Measurements from ENCODE around the gene HMGB1. TPM values are rescaled to one million over a fixed set of nuclear protein-coding genes. Genes with fewer than 3 reads are reported as not detected.

Gene HMGB1
- total and polyA plus RNA-seq, 2 experiments from 2014 or later = 727 to 2,970 TPM

DNA sequence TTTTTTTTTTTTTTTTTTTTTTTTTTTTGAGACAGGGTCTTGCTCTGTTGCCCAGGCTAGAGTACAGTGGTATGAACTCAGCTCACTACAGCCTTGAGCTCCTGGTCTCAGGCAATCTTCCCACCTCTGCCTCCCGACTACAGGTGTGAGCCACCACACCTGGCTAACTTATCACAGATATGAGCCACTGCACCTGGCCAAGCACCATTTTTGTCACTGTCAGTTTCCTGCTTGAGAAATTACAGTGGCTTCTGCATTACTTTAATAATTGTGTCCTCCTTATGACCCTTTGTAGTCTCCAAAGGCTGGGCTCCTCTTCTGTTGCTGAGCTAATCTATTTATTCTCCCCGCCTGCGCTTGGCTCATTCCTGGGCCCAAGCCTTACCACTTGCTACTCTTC lies 27.4 kb downstream of the HMGB1 start (continued):
- TF ChIP-seq, protein P1, sequence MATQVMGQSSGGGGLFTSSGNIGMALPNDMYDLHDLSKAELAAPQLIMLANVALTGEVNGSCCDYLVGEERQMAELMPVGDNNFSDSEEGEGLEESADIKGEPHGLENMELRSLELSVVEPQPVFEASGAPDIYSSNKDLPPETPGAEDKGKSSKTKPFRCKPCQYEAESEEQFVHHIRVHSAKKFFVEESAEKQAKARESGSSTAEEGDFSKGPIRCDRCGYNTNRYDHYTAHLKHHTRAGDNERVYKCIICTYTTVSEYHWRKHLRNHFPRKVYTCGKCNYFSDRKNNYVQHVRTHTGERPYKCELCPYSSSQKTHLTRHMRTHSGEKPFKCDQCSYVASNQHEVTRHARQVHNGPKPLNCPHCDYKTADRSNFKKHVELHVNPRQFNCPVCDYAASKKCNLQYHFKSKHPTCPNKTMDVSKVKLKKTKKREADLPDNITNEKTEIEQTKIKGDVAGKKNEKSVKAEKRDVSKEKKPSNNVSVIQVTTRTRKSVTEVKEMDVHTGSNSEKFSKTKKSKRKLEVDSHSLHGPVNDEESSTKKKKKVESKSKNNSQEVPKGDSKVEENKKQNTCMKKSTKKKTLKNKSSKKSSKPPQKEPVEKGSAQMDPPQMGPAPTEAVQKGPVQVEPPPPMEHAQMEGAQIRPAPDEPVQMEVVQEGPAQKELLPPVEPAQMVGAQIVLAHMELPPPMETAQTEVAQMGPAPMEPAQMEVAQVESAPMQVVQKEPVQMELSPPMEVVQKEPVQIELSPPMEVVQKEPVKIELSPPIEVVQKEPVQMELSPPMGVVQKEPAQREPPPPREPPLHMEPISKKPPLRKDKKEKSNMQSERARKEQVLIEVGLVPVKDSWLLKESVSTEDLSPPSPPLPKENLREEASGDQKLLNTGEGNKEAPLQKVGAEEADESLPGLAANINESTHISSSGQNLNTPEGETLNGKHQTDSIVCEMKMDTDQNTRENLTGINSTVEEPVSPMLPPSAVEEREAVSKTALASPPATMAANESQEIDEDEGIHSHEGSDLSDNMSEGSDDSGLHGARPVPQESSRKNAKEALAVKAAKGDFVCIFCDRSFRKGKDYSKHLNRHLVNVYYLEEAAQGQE (IDR thresholded peaks at IDR 0.05; ENCODE audit: unreplicated experiment) = no peak
- TF ChIP-seq, protein P2, sequence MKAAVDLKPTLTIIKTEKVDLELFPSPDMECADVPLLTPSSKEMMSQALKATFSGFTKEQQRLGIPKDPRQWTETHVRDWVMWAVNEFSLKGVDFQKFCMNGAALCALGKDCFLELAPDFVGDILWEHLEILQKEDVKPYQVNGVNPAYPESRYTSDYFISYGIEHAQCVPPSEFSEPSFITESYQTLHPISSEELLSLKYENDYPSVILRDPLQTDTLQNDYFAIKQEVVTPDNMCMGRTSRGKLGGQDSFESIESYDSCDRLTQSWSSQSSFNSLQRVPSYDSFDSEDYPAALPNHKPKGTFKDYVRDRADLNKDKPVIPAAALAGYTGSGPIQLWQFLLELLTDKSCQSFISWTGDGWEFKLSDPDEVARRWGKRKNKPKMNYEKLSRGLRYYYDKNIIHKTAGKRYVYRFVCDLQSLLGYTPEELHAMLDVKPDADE (IDR thresholded peaks at IDR 0.05) = no peak
- TF ChIP-seq, protein P3, sequence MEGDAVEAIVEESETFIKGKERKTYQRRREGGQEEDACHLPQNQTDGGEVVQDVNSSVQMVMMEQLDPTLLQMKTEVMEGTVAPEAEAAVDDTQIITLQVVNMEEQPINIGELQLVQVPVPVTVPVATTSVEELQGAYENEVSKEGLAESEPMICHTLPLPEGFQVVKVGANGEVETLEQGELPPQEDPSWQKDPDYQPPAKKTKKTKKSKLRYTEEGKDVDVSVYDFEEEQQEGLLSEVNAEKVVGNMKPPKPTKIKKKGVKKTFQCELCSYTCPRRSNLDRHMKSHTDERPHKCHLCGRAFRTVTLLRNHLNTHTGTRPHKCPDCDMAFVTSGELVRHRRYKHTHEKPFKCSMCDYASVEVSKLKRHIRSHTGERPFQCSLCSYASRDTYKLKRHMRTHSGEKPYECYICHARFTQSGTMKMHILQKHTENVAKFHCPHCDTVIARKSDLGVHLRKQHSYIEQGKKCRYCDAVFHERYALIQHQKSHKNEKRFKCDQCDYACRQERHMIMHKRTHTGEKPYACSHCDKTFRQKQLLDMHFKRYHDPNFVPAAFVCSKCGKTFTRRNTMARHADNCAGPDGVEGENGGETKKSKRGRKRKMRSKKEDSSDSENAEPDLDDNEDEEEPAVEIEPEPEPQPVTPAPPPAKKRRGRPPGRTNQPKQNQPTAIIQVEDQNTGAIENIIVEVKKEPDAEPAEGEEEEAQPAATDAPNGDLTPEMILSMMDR (conservative IDR thresholded peaks at IDR 0.05; ENCODE audit: low read depth in 2 of 2) = no peak
- TF ChIP-seq EZH2phosphoT487 (IDR thresholded peaks at IDR 0.05; ENCODE audit: unreplicated experiment) = no peak

DNA sequence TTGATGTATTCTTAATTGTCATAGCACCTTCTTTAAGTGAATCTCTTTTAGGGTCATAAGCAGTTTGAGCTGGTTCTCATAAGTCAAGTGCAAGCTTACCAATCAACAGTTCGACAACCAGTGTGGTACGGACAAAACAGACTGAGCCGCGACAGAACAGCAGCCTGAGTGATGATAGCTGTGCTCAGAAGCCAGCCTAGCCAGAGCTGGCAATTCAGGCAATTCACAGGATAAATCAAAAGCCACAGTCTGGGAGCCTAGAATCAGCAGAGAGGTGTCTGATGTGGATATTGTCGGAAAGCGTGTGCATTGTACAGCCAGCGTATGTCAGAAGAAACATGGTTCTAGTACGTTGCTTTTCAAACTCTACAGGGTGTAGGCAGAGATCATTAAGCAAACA lies 28.6 kb downstream of the HMGB1 start:
- Histone ChIP-seq H3K4me1 (ENCODE audit: insufficient read depth) (no peaks in the 10 kb centered on the region), H3K4me2 (no peak overlapping the region), H3K9me2 (ENCODE audit: insufficient read depth) (no peaks in the 10 kb centered on the region; the same call in 1 of the 2 replicates), H3K36me3 (ENCODE audit: insufficient read depth) (no peaks in the 10 kb centered on the region), H4K20me1 (replicated peaks; ENCODE audit: insufficient read depth) (no peaks in the 10 kb centered on the region), H3F3A (replicated peaks; ENCODE audit: low read depth) (no peaks in the 10 kb centered on the region), H3K27ac (ENCODE audit: low read depth) (no peak overlapping the region), H3K4me3 (no peak overlapping the region), H2AFZ (no peak overlapping the region), H3K79me2 (replicated peaks; ENCODE audit: insufficient read depth) (no peaks in the 10 kb centered on the region), H3K27me3 (ENCODE audit: insufficient read depth) (no peaks in the 10 kb centered on the region)
- Mint-ChIP-seq H3K4me3 (no peak overlapping the region), H3K9me3 (no peaks in the 10 kb centered on the region), H3K27ac (no peak overlapping the region), H3K36me3 (ENCODE audit: low read depth) (no peaks in the 10 kb centered on the region), H3K27me3 (ENCODE audit: insufficient read depth, low read depth, poor library complexity) (peaks cover 9% of the 10 kb centered on the region), H3K4me1 (no peaks in the 10 kb centered on the region)
- ATAC-seq = no peak
- no peak for DNase-seq (ENCODE audit: low spot score)
- TF ChIP-seq EZH2 (IDR thresholded peaks at IDR 0.05; ENCODE audit: low read depth, unreplicated experiment) (no peak), ZNF331 (CRISPR knock-in tag; IDR thresholded peaks at IDR 0.05; ENCODE audit: low read depth) (no peak), ZNF114 (CRISPR knock-in tag; IDR thresholded peaks at IDR 0.05) (no peak), POLR2AphosphoS5 (IDR thresholded peaks at IDR 0.05; ENCODE audit: low read depth) (no peak), CREB1 (CRISPR knock-in tag; IDR thresholded peaks at IDR 0.05; ENCODE audit: low read depth) (no peak), NANOG (IDR thresholded peaks at IDR 0.05; ENCODE audit: borderline replicate concordance) (no peak)
- TF ChIP-seq, protein P4, sequence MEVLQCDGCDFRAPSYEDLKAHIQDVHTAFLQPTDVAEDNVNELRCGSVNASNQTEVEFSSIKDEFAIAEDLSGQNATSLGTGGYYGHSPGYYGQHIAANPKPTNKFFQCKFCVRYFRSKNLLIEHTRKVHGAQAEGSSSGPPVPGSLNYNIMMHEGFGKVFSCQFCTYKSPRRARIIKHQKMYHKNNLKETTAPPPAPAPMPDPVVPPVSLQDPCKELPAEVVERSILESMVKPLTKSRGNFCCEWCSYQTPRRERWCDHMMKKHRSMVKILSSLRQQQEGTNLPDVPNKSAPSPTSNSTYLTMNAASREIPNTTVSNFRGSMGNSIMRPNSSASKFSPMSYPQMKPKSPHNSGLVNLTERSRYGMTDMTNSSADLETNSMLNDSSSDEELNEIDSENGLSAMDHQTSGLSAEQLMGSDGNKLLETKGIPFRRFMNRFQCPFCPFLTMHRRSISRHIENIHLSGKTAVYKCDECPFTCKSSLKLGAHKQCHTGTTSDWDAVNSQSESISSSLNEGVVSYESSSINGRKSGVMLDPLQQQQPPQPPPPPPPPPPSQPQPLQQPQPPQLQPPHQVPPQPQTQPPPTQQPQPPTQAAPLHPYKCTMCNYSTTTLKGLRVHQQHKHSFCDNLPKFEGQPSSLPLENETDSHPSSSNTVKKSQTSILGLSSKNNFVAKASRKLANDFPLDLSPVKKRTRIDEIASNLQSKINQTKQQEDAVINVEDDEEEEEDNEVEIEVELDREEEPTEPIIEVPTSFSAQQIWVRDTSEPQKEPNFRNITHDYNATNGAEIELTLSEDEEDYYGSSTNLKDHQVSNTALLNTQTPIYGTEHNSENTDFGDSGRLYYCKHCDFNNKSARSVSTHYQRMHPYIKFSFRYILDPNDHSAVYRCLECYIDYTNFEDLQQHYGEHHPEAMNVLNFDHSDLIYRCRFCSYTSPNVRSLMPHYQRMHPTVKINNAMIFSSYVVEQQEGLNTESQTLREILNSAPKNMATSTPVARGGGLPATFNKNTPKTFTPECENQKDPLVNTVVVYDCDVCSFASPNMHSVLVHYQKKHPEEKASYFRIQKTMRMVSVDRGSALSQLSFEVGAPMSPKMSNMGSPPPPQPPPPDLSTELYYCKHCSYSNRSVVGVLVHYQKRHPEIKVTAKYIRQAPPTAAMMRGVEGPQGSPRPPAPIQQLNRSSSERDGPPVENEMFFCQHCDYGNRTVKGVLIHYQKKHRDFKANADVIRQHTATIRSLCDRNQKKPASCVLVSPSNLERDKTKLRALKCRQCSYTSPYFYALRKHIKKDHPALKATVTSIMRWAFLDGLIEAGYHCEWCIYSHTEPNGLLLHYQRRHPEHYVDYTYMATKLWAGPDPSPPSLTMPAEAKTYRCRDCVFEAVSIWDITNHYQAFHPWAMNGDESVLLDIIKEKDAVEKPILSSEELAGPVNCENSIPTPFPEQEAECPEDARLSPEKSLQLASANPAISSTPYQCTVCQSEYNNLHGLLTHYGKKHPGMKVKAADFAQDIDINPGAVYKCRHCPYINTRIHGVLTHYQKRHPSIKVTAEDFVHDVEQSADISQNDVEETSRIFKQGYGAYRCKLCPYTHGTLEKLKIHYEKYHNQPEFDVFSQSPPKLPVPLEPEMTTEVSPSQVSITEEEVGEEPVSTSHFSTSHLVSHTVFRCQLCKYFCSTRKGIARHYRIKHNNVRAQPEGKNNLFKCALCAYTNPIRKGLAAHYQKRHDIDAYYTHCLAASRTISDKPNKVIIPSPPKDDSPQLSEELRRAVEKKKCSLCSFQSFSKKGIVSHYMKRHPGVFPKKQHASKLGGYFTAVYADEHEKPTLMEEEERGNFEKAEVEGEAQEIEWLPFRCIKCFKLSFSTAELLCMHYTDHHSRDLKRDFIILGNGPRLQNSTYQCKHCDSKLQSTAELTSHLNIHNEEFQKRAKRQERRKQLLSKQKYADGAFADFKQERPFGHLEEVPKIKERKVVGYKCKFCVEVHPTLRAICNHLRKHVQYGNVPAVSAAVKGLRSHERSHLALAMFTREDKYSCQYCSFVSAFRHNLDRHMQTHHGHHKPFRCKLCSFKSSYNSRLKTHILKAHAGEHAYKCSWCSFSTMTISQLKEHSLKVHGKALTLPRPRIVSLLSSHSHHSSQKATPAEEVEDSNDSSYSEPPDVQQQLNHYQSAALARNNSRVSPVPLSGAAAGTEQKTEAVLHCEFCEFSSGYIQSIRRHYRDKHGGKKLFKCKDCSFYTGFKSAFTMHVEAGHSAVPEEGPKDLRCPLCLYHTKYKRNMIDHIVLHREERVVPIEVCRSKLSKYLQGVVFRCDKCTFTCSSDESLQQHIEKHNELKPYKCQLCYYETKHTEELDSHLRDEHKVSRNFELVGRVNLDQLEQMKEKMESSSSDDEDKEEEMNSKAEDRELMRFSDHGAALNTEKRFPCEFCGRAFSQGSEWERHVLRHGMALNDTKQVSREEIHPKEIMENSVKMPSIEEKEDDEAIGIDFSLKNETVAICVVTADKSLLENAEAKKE (CRISPR knock-in tag; IDR thresholded peaks at IDR 0.05) = no peak
